Measurements from ENCODE around the gene ZNF282. TPM values are rescaled to one million over a fixed set of nuclear protein-coding genes. Genes with fewer than 3 reads are reported as not detected.

Gene ZNF282
- polyA plus RNA-seq, 1 donor from 2014 or later = 17.7 TPM

DNA sequence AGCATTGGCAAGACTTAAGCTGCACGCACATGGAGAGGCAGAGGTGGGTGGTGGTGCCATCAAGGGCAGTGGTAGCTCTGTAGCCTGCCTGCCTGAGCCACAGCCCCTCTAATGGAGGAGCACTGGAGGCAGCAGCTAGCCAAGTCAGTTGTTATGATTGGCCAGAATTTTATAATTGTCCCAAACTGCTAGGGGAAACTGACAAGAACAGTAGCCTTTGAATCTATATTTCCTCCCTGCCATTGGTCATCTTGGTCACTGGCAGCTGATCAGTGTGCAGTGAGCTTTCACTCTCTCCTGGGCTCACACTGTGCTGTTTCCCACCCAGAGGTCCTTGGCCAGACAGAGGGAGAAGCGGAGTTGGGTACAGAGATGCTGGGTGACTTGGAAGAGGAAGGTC is 57.0 kb downstream of the ZNF282 start:
- TF ChIP-seq SMC3 (conservative IDR thresholded peaks at IDR 0.05; ENCODE audit: poor library complexity) (no peak), POLR2AphosphoS5 (IDR thresholded peaks at IDR 0.05) (no peak), EZH2 (IDR thresholded peaks at IDR 0.05; ENCODE audit: borderline replicate concordance, insufficient read depth, low read length, poor library complexity, severe bottlenecking) (no peak), MXI1 (conservative IDR thresholded peaks at IDR 0.05; ENCODE audit: poor library complexity, severe bottlenecking) (no peak), RAD21 (conservative IDR thresholded peaks at IDR 0.05) (no peak), EP300 (conservative IDR thresholded peaks at IDR 0.05; ENCODE audit: poor library complexity, severe bottlenecking) (no peak), TAF1 (IDR thresholded peaks at IDR 0.05; ENCODE audit: low read depth) (no peak)
- TF ChIP-seq, protein P1, sequence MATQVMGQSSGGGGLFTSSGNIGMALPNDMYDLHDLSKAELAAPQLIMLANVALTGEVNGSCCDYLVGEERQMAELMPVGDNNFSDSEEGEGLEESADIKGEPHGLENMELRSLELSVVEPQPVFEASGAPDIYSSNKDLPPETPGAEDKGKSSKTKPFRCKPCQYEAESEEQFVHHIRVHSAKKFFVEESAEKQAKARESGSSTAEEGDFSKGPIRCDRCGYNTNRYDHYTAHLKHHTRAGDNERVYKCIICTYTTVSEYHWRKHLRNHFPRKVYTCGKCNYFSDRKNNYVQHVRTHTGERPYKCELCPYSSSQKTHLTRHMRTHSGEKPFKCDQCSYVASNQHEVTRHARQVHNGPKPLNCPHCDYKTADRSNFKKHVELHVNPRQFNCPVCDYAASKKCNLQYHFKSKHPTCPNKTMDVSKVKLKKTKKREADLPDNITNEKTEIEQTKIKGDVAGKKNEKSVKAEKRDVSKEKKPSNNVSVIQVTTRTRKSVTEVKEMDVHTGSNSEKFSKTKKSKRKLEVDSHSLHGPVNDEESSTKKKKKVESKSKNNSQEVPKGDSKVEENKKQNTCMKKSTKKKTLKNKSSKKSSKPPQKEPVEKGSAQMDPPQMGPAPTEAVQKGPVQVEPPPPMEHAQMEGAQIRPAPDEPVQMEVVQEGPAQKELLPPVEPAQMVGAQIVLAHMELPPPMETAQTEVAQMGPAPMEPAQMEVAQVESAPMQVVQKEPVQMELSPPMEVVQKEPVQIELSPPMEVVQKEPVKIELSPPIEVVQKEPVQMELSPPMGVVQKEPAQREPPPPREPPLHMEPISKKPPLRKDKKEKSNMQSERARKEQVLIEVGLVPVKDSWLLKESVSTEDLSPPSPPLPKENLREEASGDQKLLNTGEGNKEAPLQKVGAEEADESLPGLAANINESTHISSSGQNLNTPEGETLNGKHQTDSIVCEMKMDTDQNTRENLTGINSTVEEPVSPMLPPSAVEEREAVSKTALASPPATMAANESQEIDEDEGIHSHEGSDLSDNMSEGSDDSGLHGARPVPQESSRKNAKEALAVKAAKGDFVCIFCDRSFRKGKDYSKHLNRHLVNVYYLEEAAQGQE (IDR thresholded peaks at IDR 0.05; ENCODE audit: borderline replicate concordance) = no peak
- TF ChIP-seq, protein P2, sequence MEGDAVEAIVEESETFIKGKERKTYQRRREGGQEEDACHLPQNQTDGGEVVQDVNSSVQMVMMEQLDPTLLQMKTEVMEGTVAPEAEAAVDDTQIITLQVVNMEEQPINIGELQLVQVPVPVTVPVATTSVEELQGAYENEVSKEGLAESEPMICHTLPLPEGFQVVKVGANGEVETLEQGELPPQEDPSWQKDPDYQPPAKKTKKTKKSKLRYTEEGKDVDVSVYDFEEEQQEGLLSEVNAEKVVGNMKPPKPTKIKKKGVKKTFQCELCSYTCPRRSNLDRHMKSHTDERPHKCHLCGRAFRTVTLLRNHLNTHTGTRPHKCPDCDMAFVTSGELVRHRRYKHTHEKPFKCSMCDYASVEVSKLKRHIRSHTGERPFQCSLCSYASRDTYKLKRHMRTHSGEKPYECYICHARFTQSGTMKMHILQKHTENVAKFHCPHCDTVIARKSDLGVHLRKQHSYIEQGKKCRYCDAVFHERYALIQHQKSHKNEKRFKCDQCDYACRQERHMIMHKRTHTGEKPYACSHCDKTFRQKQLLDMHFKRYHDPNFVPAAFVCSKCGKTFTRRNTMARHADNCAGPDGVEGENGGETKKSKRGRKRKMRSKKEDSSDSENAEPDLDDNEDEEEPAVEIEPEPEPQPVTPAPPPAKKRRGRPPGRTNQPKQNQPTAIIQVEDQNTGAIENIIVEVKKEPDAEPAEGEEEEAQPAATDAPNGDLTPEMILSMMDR (IDR thresholded peaks at IDR 0.05; ENCODE audit: poor library complexity, severe bottlenecking) = no peak
- no peaks in the 10 kb centered on the region for H3K79me2 ChIP-seq (replicated peaks; ENCODE audit: insufficient read depth, low read length)
- no peaks in the 10 kb centered on the region for H3F3A ChIP-seq (ENCODE audit: insufficient read depth, low read length, poor library complexity, severe bottlenecking)
- no peak overlapping the region for H3K4me2 ChIP-seq (ENCODE audit: low read length)
- no peaks in the 10 kb centered on the region for H3K27me3 ChIP-seq (ENCODE audit: insufficient read depth, low read depth, low read length)
- H3K9ac ChIP-seq (ENCODE audit: low read length) = no peak overlapping the region
- no peaks in the 10 kb centered on the region for H3K9me2 ChIP-seq (ENCODE audit: insufficient read depth, low read length)
- no peaks in the 10 kb centered on the region for H3K9me3 ChIP-seq (ENCODE audit: low read length)
- no peaks in the 10 kb centered on the region for H3K36me3 ChIP-seq (ENCODE audit: insufficient read depth, low read length)
- H2AFZ ChIP-seq (ENCODE audit: low read depth, low read length) = no peak overlapping the region
- H3K4me3 ChIP-seq (ENCODE audit: low read length) = no peak overlapping the region
- H3K27ac ChIP-seq (ENCODE audit: low read length) = no peak overlapping the region
- H4K20me1 ChIP-seq (ENCODE audit: insufficient read depth) = no peaks in the 10 kb centered on the region

DNA sequence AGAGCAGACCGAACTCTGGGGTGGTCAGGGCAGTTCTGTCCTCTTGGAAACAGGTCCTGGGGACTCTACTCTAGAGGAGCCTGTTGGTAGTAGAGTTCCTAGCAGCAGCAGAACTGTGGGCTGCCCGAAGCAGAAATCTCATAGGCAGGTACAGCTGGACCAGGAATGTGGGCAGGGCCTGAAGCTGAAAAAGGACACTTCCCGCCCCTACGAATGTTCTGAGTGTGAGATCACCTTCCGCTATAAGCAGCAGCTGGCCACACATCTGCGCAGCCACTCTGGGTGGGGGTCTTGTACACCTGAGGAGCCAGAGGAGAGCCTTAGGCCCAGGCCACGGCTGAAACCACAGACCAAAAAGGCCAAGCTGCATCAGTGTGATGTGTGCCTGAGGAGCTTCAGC is 58.3 kb downstream of the ZNF282 start:
- H3K79me2 ChIP-seq (replicated peaks; ENCODE audit: insufficient read depth, low read length) = no peaks in the 10 kb centered on the region
- H3K36me3 ChIP-seq (ENCODE audit: insufficient read depth, low read length) = no peaks in the 10 kb centered on the region
- no peak overlapping the region for H3K9ac ChIP-seq (ENCODE audit: low read length)
- no peaks in the 10 kb centered on the region for H3K9me2 ChIP-seq (ENCODE audit: insufficient read depth, low read length)
- no peak overlapping the region for H2AFZ ChIP-seq (ENCODE audit: low read depth, low read length)
- H3K27me3 ChIP-seq (ENCODE audit: insufficient read depth, low read depth, low read length) = no peaks in the 10 kb centered on the region
- TF ChIP-seq TAF1 (IDR thresholded peaks at IDR 0.05; ENCODE audit: low read depth) (no peak), POLR2AphosphoS5 (IDR thresholded peaks at IDR 0.05) (no peak), SMC3 (conservative IDR thresholded peaks at IDR 0.05; ENCODE audit: poor library complexity) (no peak), EP300 (conservative IDR thresholded peaks at IDR 0.05; ENCODE audit: poor library complexity, severe bottlenecking) (no peak), EZH2 (IDR thresholded peaks at IDR 0.05; ENCODE audit: borderline replicate concordance, insufficient read depth, low read length, poor library complexity, severe bottlenecking) (no peak), RAD21 (conservative IDR thresholded peaks at IDR 0.05) (no peak), MXI1 (conservative IDR thresholded peaks at IDR 0.05; ENCODE audit: poor library complexity, severe bottlenecking) (no peak)
- TF ChIP-seq, protein P2 (IDR thresholded peaks at IDR 0.05; ENCODE audit: poor library complexity, severe bottlenecking) = no peak
- TF ChIP-seq, protein P1 (IDR thresholded peaks at IDR 0.05; ENCODE audit: borderline replicate concordance) = no peak
- no peak overlapping the region for H3K4me3 ChIP-seq (ENCODE audit: low read length)
- no peaks in the 10 kb centered on the region for H4K20me1 ChIP-seq (ENCODE audit: insufficient read depth)
- H3K9me3 ChIP-seq (ENCODE audit: low read length) = no peaks in the 10 kb centered on the region
- no peaks in the 10 kb centered on the region for H3F3A ChIP-seq (ENCODE audit: insufficient read depth, low read length, poor library complexity, severe bottlenecking)
- H3K27ac ChIP-seq (ENCODE audit: low read length) = no peak overlapping the region
- H3K4me2 ChIP-seq (ENCODE audit: low read length) = no peak overlapping the region
